ENCODE results near the gene RNF113B. TPM values are rescaled to one million over a fixed set of nuclear protein-coding genes. Genes with fewer than 3 reads are reported as not detected.

Gene RNF113B
- total and polyA plus RNA-seq, 2 of the 13 experiments (the other 11 are each of a cell fraction or from before 2014, with no cell fraction given), result not detected

- TF ChIP-seq HIC2 (CRISPR knock-in tag; IDR thresholded peaks at IDR 0.05; ENCODE audit: low read depth) (0 out of 2 replicates have a peak, but pooled peaks have one; percentile 24), E2F1 (CRISPR knock-in tag; IDR thresholded peaks at IDR 0.05) (peak; percentile 54), SMAD3 (CRISPR knock-in tag; IDR thresholded peaks at IDR 0.05) (0 out of 2 replicates have a peak, but pooled peaks have one; percentile 20), ZNF12 (CRISPR knock-in tag; IDR thresholded peaks at IDR 0.05) (peak; percentile 8; the same call in 1 of the 2 replicates), ZNF562 (CRISPR knock-in tag; IDR thresholded peaks at IDR 0.05; ENCODE audit: borderline replicate concordance) (peak; percentile 54; the same call in 1 of the 2 replicates), ZC3H4 (CRISPR knock-in tag; IDR thresholded peaks at IDR 0.05; ENCODE audit: borderline replicate concordance) (peak; percentile 61; the same call in 1 of the 2 replicates), ZNF276 (CRISPR knock-in tag; IDR thresholded peaks at IDR 0.05; ENCODE audit: low read depth) (0 out of 2 replicates have a peak, but pooled peaks have one; percentile 67), SKI (IDR thresholded peaks at IDR 0.05; ENCODE audit: partially characterized antibody) (peak; percentile 36), FLYWCH1 (CRISPR knock-in tag; IDR thresholded peaks at IDR 0.05) (0 out of 2 replicates have a peak, but pooled peaks have one; percentile 41)
- TF ChIP-seq, protein P1, sequence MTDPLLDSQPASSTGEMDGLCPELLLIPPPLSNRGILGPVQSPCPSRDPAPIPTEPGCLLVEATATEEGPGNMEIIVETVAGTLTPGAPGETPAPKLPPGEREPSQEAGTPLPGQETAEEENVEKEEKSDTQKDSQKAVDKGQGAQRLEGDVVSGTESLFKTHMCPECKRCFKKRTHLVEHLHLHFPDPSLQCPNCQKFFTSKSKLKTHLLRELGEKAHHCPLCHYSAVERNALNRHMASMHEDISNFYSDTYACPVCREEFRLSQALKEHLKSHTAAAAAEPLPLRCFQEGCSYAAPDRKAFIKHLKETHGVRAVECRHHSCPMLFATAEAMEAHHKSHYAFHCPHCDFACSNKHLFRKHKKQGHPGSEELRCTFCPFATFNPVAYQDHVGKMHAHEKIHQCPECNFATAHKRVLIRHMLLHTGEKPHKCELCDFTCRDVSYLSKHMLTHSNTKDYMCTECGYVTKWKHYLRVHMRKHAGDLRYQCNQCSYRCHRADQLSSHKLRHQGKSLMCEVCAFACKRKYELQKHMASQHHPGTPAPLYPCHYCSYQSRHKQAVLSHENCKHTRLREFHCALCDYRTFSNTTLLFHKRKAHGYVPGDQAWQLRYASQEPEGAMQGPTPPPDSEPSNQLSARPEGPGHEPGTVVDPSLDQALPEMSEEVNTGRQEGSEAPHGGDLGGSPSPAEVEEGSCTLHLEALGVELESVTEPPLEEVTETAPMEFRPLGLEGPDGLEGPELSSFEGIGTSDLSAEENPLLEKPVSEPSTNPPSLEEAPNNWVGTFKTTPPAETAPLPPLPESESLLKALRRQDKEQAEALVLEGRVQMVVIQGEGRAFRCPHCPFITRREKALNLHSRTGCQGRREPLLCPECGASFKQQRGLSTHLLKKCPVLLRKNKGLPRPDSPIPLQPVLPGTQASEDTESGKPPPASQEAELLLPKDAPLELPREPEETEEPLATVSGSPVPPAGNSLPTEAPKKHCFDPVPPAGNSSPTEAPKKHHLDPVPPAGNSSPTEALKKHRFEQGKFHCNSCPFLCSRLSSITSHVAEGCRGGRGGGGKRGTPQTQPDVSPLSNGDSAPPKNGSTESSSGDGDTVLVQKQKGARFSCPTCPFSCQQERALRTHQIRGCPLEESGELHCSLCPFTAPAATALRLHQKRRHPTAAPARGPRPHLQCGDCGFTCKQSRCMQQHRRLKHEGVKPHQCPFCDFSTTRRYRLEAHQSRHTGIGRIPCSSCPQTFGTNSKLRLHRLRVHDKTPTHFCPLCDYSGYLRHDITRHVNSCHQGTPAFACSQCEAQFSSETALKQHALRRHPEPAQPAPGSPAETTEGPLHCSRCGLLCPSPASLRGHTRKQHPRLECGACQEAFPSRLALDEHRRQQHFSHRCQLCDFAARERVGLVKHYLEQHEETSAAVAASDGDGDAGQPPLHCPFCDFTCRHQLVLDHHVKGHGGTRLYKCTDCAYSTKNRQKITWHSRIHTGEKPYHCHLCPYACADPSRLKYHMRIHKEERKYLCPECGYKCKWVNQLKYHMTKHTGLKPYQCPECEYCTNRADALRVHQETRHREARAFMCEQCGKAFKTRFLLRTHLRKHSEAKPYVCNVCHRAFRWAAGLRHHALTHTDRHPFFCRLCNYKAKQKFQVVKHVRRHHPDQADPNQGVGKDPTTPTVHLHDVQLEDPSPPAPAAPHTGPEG (CRISPR knock-in tag; IDR thresholded peaks at IDR 0.05), result peak; percentile 80
- TF ChIP-seq, protein P2, sequence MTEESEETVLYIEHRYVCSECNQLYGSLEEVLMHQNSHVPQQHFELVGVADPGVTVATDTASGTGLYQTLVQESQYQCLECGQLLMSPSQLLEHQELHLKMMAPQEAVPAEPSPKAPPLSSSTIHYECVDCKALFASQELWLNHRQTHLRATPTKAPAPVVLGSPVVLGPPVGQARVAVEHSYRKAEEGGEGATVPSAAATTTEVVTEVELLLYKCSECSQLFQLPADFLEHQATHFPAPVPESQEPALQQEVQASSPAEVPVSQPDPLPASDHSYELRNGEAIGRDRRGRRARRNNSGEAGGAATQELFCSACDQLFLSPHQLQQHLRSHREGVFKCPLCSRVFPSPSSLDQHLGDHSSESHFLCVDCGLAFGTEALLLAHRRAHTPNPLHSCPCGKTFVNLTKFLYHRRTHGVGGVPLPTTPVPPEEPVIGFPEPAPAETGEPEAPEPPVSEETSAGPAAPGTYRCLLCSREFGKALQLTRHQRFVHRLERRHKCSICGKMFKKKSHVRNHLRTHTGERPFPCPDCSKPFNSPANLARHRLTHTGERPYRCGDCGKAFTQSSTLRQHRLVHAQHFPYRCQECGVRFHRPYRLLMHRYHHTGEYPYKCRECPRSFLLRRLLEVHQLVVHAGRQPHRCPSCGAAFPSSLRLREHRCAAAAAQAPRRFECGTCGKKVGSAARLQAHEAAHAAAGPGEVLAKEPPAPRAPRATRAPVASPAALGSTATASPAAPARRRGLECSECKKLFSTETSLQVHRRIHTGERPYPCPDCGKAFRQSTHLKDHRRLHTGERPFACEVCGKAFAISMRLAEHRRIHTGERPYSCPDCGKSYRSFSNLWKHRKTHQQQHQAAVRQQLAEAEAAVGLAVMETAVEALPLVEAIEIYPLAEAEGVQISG (CRISPR knock-in tag; IDR thresholded peaks at IDR 0.05), result peak; percentile 53; the same call in 1 of the 2 replicates
- TF ChIP-seq, protein P3, sequence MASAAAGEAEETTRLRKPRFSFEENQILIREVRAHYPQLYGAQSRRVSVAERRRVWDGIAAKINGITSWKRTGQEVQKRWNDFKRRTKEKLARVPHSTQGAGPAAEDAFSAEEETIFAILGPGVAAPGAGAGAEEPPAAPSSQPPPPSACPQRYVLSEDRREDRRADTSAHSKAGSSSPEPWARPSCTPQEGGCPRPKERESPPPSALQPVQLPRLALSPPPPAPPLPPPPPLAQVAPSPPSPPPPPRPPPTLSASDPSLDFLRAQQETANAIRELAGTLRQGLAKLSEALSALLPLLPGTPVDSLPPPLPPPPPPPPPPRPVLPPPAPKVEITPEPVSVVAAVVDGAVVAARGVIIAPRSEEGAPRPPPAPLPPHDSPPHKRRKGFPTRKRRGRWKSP (CRISPR knock-in tag; IDR thresholded peaks at IDR 0.05), result peak; percentile 98
These were observed 34.5 kb downstream of the RNF113B start, which contains the start of gene FARP1 (continued) for GRCh38 chr13:98142380-98143156.
